Measurements from ENCODE around the gene SPINT4. TPM values are rescaled to one million over a fixed set of nuclear protein-coding genes. Genes with fewer than 3 reads are reported as not detected.
"Not testable (repeated sequence)": the region's sequence is repeated elsewhere in the genome, so short reads cannot be mapped to it uniquely, and the experiment has no call there.

The SPINT4 gene
- total RNA-seq, 1 experiment from 2014 or later, result not detected

GRCh38 chr20:45764618-45765282, 42.6 kb downstream of the SPINT4 start:
- H3K27ac ChIP-seq (ENCODE audit: low read length); H3K4me3 ChIP-seq (ENCODE audit: low read depth in 2 of 2, low read length in 2 of 2); CTCF ChIA-PET; DNase-seq (ENCODE audit: low read depth, low spot score); POLR2A ChIA-PET; ATAC-seq; in situ Hi-C loops (cut with HindIII; ENCODE audit: low pct_unique_long_range_greater_than_20kb, low sequenced_read_pairs); H3K27me3 ChIP-seq (ENCODE audit: control insufficient read depth, insufficient read depth, low read length); H3K36me3 ChIP-seq (ENCODE audit: control insufficient read depth, insufficient read depth, low read length); H3K9me3 ChIP-seq (ENCODE audit: control insufficient read depth, insufficient read depth, low read depth, low read length); H3K4me1 ChIP-seq (ENCODE audit: control insufficient read depth, insufficient read depth, low read length); BruUV-seq (replicated peaks); intact Hi-C loops (cut with micrococcal nuclease; ENCODE audit: unreplicated experiment): not testable (repeated sequence)

- DNase-seq (ENCODE audit: low read depth, low spot score) (no peak), ATAC-seq (no peak)
- POLR2A ChIA-PET, result no interaction called here
- Histone ChIP-seq H3K27ac (ENCODE audit: low read length) (no peak overlapping the region), H3K4me1 (ENCODE audit: control insufficient read depth, insufficient read depth, low read length) (no peaks in the 10 kb centered on the region), H3K4me3 (ENCODE audit: low read depth in 2 of 2, low read length in 2 of 2) (no peak overlapping the region), H3K36me3 (ENCODE audit: control insufficient read depth, insufficient read depth, low read length) (no peaks in the 10 kb centered on the region), H3K27me3 (ENCODE audit: control insufficient read depth, insufficient read depth, low read length) (no peaks in the 10 kb centered on the region), H3K9me3 (ENCODE audit: control insufficient read depth, insufficient read depth, low read depth, low read length) (no peaks in the 10 kb centered on the region)
- in situ Hi-C loops (cut with HindIII; ENCODE audit: low pct_unique_long_range_greater_than_20kb, low sequenced_read_pairs) (no loop called here), intact Hi-C loops (cut with micrococcal nuclease; ENCODE audit: unreplicated experiment) (no loop called here)
- no TSS peak for BruUV-seq (replicated peaks)
- CTCF ChIA-PET, result no interaction called here
- TF ChIP-seq CTCF (IDR thresholded peaks at IDR 0.05) (no peak), SIN3A (IDR thresholded peaks at IDR 0.05; ENCODE audit: borderline replicate concordance, insufficient read depth, low read depth, low read length) (no peak), REST (IDR thresholded peaks at IDR 0.05; ENCODE audit: insufficient read depth in 1 of 2, low read depth in 2 of 2, low read length in 1 of 2) (no peak), POLR2AphosphoS5 (IDR thresholded peaks at IDR 0.05; ENCODE audit: low read depth, low read length) (no peak), TCF7L2 (IDR thresholded peaks at IDR 0.05; ENCODE audit: low read depth, low read length) (no peak)
These were observed 43.2 kb downstream of the SPINT4 start for GRCh38 chr20:45765307-45765875.

- ChIA-PET CTCF (no interaction called here), POLR2A (no interaction called here)
- Histone ChIP-seq H3K4me3 (ENCODE audit: low read depth in 2 of 2, low read length in 2 of 2) (no peak overlapping the region), H3K9me3 (ENCODE audit: control insufficient read depth, insufficient read depth, low read depth, low read length) (no peaks in the 10 kb centered on the region), H3K27ac (ENCODE audit: low read length) (no peak overlapping the region), H3K4me1 (ENCODE audit: control insufficient read depth, insufficient read depth, low read length) (no peaks in the 10 kb centered on the region), H3K27me3 (ENCODE audit: control insufficient read depth, insufficient read depth, low read length) (no peaks in the 10 kb centered on the region), H3K36me3 (ENCODE audit: control insufficient read depth, insufficient read depth, low read length) (no peaks in the 10 kb centered on the region)
- intact Hi-C loops (cut with micrococcal nuclease; ENCODE audit: unreplicated experiment) (no loop called here), in situ Hi-C loops (cut with HindIII; ENCODE audit: low pct_unique_long_range_greater_than_20kb, low sequenced_read_pairs) (no loop called here)
- DNase-seq (ENCODE audit: low read depth, low spot score) (no peak), ATAC-seq (no peak)
- TF ChIP-seq POLR2AphosphoS5 (IDR thresholded peaks at IDR 0.05; ENCODE audit: low read depth, low read length) (no peak), REST (IDR thresholded peaks at IDR 0.05; ENCODE audit: insufficient read depth in 1 of 2, low read depth in 2 of 2, low read length in 1 of 2) (no peak), CTCF (IDR thresholded peaks at IDR 0.05) (no peak), TCF7L2 (IDR thresholded peaks at IDR 0.05; ENCODE audit: low read depth, low read length) (no peak), SIN3A (IDR thresholded peaks at IDR 0.05; ENCODE audit: borderline replicate concordance, insufficient read depth, low read depth, low read length) (no peak)
- BruUV-seq (replicated peaks), result no TSS peak
These were observed 43.8 kb downstream of the SPINT4 start for GRCh38 chr20:45765980-45766379.

Data from Panc1 (cell line).